PC-3 (cell line): Measurements from ENCODE around the gene NR1I2. TPM values are rescaled to one million over a fixed set of nuclear protein-coding genes. Genes with fewer than 3 reads are reported as not detected.

ENCODE experiments used
- ATAC-seq: fragments of 200-7000 bp; cut with Tn5 transposase; 2 replicates; pipeline ENCODE4 v1.9.1; 2020; ENCODE audit warnings: mild to moderate bottlenecking, moderate library complexity
- BruUV-seq: library from RNA; stranded (reverse); fragments of 400-500 nt; replicated peaks from 2 replicates; lab custom pipeline; 2021; lab: Mats Ljungman, UMichigan
- CTCF ChIA-PET: fragments of 300-600 bp; sonication (Branson Sonifier 250); formaldehyde crosslinking; loops from one replicate; lab custom pipeline; 2022; ENCODE audit warnings: antibody characterized with exemption; lab: Charles Lee
- POLR2A ChIA-PET: fragments of 300-600 bp; sonication (Branson Sonifier 250); formaldehyde crosslinking; loops from one replicate; lab custom pipeline; 2022; ENCODE audit warnings: antibody characterized with exemption; ENCODE audit not compliant: unreplicated experiment; lab: Charles Lee
- DNase-seq: peaks from one replicate; pipeline ENCODE4 v3.0.0-alpha.2; 2015
- H2AFZ ChIP-seq: fragments of 300-600 bp; sonication (generic); 2 replicates; pipeline ENCODE4 v1.6.0; 2016; ENCODE audit warnings: antibody characterized with exemption, low read length
- H3F3A ChIP-seq: fragments of 300-600 bp; sonication (generic); one replicate; pipeline ENCODE4 v1.6.0; 2017; ENCODE audit warnings: antibody characterized with exemption, low read length, control low read depth, mild to moderate bottlenecking; ENCODE audit not compliant: unreplicated experiment
- H3K27ac ChIP-seq: fragments of 300-600 bp; sonication (generic); 2 replicates; pipeline ENCODE4 v1.5.1; 2016; ENCODE audit warnings: mild to moderate bottlenecking, low read length
- H3K27me3 ChIP-seq: fragments of 300-600 bp; sonication (generic); 2 replicates; pipeline ENCODE4 v1.6.1; 2016; ENCODE audit warnings: low read length, mixed read lengths
- H3K36me3 ChIP-seq: fragments of 300-600 bp; sonication (generic); 2 replicates; pipeline ENCODE4 v1.6.1; 2016; ENCODE audit warnings: low read depth, mixed run types, low read length, mixed read lengths
- H3K4me1 ChIP-seq: fragments of 300-600 bp; sonication (generic); 2 replicates; pipeline ENCODE4 v1.5.1; 2016; ENCODE audit warnings: low read length; ENCODE audit not compliant: insufficient read depth
- H3K4me2 ChIP-seq: fragments of 300-600 bp; sonication (generic); 2 replicates; pipeline ENCODE4 v1.6.0; 2016; ENCODE audit warnings: low read length
- H3K4me3 ChIP-seq: fragments of 300-600 bp; sonication (generic); 2 replicates; pipeline ENCODE4 v1.5.1; 2016; ENCODE audit warnings: mild to moderate bottlenecking, low read length, mixed read lengths
- H3K79me2 ChIP-seq: fragments of 300-600 bp; sonication (generic); 2 replicates; pipeline ENCODE4 v1.6.1; 2017; ENCODE audit warnings: low read length, mixed read lengths
- H3K9ac ChIP-seq: fragments of 300-600 bp; sonication (generic); 2 replicates; pipeline ENCODE4 v1.6.0; 2016; ENCODE audit warnings: mild to moderate bottlenecking, low read length
- H3K9me2 ChIP-seq: fragments of 300-600 bp; sonication (generic); replicated peaks from 2 replicates; pipeline ENCODE4 v1.6.1; 2016; ENCODE audit warnings: mixed run types, low read length, mixed read lengths
- H3K9me3 ChIP-seq: fragments of 300-600 bp; sonication (generic); 2 replicates; pipeline ENCODE4 v1.6.1; 2016; ENCODE audit warnings: low read length, mixed read lengths
- H4K20me1 ChIP-seq: fragments of 300-600 bp; sonication (generic); 2 replicates; pipeline ENCODE4 v1.6.1; 2016; ENCODE audit warnings: low read length, mixed read lengths
- CTCF ChIP-seq: fragments of 300-600 bp; sonication (generic); conservative IDR thresholded peaks from 2 replicates; pipeline ENCODE4 v1.5.1; 2017; ENCODE audit warnings: antibody characterized with exemption, low read depth, mild to moderate bottlenecking, low read length
- EZH2 ChIP-seq: fragments of 300-600 bp; sonication (generic); IDR thresholded peaks from one replicate; pipeline ENCODE4 v1.6.1; 2017; ENCODE audit warnings: antibody characterized with exemption, mild to moderate bottlenecking, low read length; ENCODE audit not compliant: unreplicated experiment
- EZH2phosphoT487 ChIP-seq: fragments of 300-600 bp; sonication (generic); IDR thresholded peaks from 2 replicates; pipeline ENCODE4 v1.6.1; 2018; ENCODE audit warnings: mild to moderate bottlenecking, antibody characterized with exemption, low read length, borderline replicate concordance
- intact Hi-C: fragments of 100-400 bp; cut with micrococcal nuclease; formaldehyde crosslinking; loops from 2 replicates; pipeline ENCODE4 v1.9.0; 2023
- total RNA-seq: library from RNA; depleted of rRNA; stranded (reverse); fragments of >200 nt; gene quantifications from 2 replicates; pipeline ENCODE4 v1.2.3, GENCODE V29; 2014

The NR1I2 gene
- total RNA-seq, 1 experiment from 2014 or later = 0.04 TPM

- H4K20me1 ChIP-seq = no peaks in the 10 kb centered on the region
- intact Hi-C loops = no loop called here
- peaks cover 3% of the 10 kb centered on the region; the same call in 1 of the 2 replicates for H3K36me3 ChIP-seq
- H3K27me3 ChIP-seq = no peaks in the 10 kb centered on the region
- CTCF ChIA-PET = no interaction called here
- H3K9me3 ChIP-seq = no peaks in the 10 kb centered on the region
- H3K9me2 ChIP-seq = no peaks in the 10 kb centered on the region
- no peak overlapping the region for H3K4me3 ChIP-seq
- H3K4me1 ChIP-seq = no peaks in the 10 kb centered on the region
- ATAC-seq (no peak), DNase-seq (no peak)
- H3K27ac ChIP-seq = no peak overlapping the region
- POLR2A ChIA-PET = no interaction called here
- no peak overlapping the region for H3K9ac ChIP-seq
- H2AFZ ChIP-seq = no peak overlapping the region
- H3F3A ChIP-seq = no peaks in the 10 kb centered on the region
- no peaks in the 10 kb centered on the region for H3K79me2 ChIP-seq
- TF ChIP-seq CTCF (no peak), EZH2phosphoT487 (no peak)
- no peak overlapping the region for H3K4me2 ChIP-seq
- no TSS peak for BruUV-seq
Observed at GRCh38 chr3:119835556-119835955, 53.7 kb downstream of the NR1I2 start.

- Histone ChIP-seq H3K9me3 (no peaks in the 10 kb centered on the region), H3K27me3 (no peaks in the 10 kb centered on the region), H3F3A (no peaks in the 10 kb centered on the region), H4K20me1 (no peaks in the 10 kb centered on the region), H3K36me3 (peaks cover 3% of the 10 kb centered on the region; the same call in 1 of the 2 replicates), H2AFZ (no peak overlapping the region), H3K4me2 (no peak overlapping the region), H3K79me2 (no peaks in the 10 kb centered on the region), H3K9me2 (no peaks in the 10 kb centered on the region), H3K9ac (no peak overlapping the region), H3K27ac (no peak overlapping the region), H3K4me3 (no peak overlapping the region), H3K4me1 (no peaks in the 10 kb centered on the region)
- intact Hi-C loops = no loop called here
- CTCF ChIA-PET = no interaction called here
- ATAC-seq (no peak), DNase-seq (peak; percentile 27)
- POLR2A ChIA-PET = no interaction called here
- no TSS peak for BruUV-seq
- TF ChIP-seq EZH2phosphoT487 = no peak
- TF ChIP-seq EZH2 = no peak
- TF ChIP-seq CTCF = no peak
Observed at GRCh38 chr3:119841808-119842471, 60.0 kb downstream of the NR1I2 start.

- H3K9ac ChIP-seq = no peak overlapping the region
- no peak for DNase-seq
- no peaks in the 10 kb centered on the region for H3K9me3 ChIP-seq
- POLR2A ChIA-PET = no interaction called here
- intact Hi-C loops = no loop called here
- no peak overlapping the region for H3K27ac ChIP-seq
- CTCF ChIA-PET = interaction anchor here (0.6 kb wide), 1 partner anchor 70 kb away, joined by 12 read pairs; no protein-coding TSS in a partner anchor
- no peak overlapping the region for H3K4me3 ChIP-seq
- no peak overlapping the region for H2AFZ ChIP-seq
- no peaks in the 10 kb centered on the region for H3K79me2 ChIP-seq
- no peaks in the 10 kb centered on the region for H4K20me1 ChIP-seq
- no peak for ATAC-seq
- no peaks in the 10 kb centered on the region for H3F3A ChIP-seq
- H3K4me1 ChIP-seq = no peaks in the 10 kb centered on the region
- TF ChIP-seq EZH2phosphoT487 = no peak
- no peak for TF ChIP-seq EZH2
- TF ChIP-seq CTCF = no peak
- BruUV-seq = no TSS peak
- H3K27me3 ChIP-seq = no peaks in the 10 kb centered on the region
- no peak overlapping the region for H3K4me2 ChIP-seq
- H3K36me3 ChIP-seq = 0 out of 2 replicates have a peak, but pooled peaks cover 4% of the 10 kb centered on the region
- H3K9me2 ChIP-seq = no peaks in the 10 kb centered on the region
Observed at GRCh38 chr3:119849126-119849525, 67.2 kb downstream of the NR1I2 start.
